ENCODE results near the gene BMP5. TPM values are rescaled to one million over a fixed set of nuclear protein-coding genes. Genes with fewer than 3 reads are reported as not detected.

The BMP5 gene
- total RNA-seq, 2 experiments from 2014 or later, result not detected

GRCh38 chr6:55895972-55896730 lies 20.8 kb upstream of the BMP5 start:
- Mint-ChIP-seq H3K4me3 (no peak overlapping the region), H3K27me3 (no peaks in the 10 kb centered on the region), H3K9me3 (peaks cover 2% of the 10 kb centered on the region), H3K36me3 (no peaks in the 10 kb centered on the region), H3K27ac (no peak overlapping the region), H3K4me1 (no peaks in the 10 kb centered on the region)
- POLR2A ChIA-PET, result no interaction called here
- no peak for ATAC-seq (ENCODE audit: low read depth)
- DNase-seq, result no peak

GRCh38 chr6:55892749-55893357 lies 17.5 kb upstream of the BMP5 start:
- Mint-ChIP-seq H3K4me3 (no peak overlapping the region), H3K27me3 (no peaks in the 10 kb centered on the region), H3K9me3 (peaks cover 2% of the 10 kb centered on the region), H3K27ac (no peak overlapping the region), H3K4me1 (no peaks in the 10 kb centered on the region), H3K36me3 (no peaks in the 10 kb centered on the region)
- POLR2A ChIA-PET, result no interaction called here
- no peak for ATAC-seq (ENCODE audit: low read depth)
- DNase-seq, result no peak

GRCh38 chr6:55888917-55889316 lies 13.5 kb upstream of the BMP5 start:
- H3K4me3 Mint-ChIP-seq, result no peak overlapping the region
- no peak for ATAC-seq (ENCODE audit: low read depth)
- no peaks in the 10 kb centered on the region for H3K9me3 Mint-ChIP-seq
- H3K27me3 Mint-ChIP-seq, result no peaks in the 10 kb centered on the region
- POLR2A ChIA-PET, result no interaction called here
- no peaks in the 10 kb centered on the region for H3K4me1 Mint-ChIP-seq
- no peak overlapping the region for H3K27ac Mint-ChIP-seq
- no peak for DNase-seq
- H3K36me3 Mint-ChIP-seq, result no peaks in the 10 kb centered on the region

- no peak for ATAC-seq (ENCODE audit: low read depth)
- POLR2A ChIA-PET, result no interaction called here
- H3K36me3 Mint-ChIP-seq, result no peaks in the 10 kb centered on the region
- no peaks in the 10 kb centered on the region for H3K9me3 Mint-ChIP-seq
- H3K4me1 Mint-ChIP-seq, result no peaks in the 10 kb centered on the region
- no peak overlapping the region for H3K27ac Mint-ChIP-seq
- DNase-seq, result no peak
- no peak overlapping the region for H3K4me3 Mint-ChIP-seq
- no peaks in the 10 kb centered on the region for H3K27me3 Mint-ChIP-seq
Observed at GRCh38 chr6:55886185-55886836, 10.9 kb upstream of the BMP5 start.

GRCh38 chr6:55882718-55883569 lies 7.6 kb upstream of the BMP5 start:
- no peak overlapping the region for H3K4me3 Mint-ChIP-seq
- no peak overlapping the region for H3K27ac Mint-ChIP-seq
- no peaks in the 10 kb centered on the region for H3K4me1 Mint-ChIP-seq
- H3K9me3 Mint-ChIP-seq, result no peaks in the 10 kb centered on the region
- POLR2A ChIA-PET, result no interaction called here
- H3K36me3 Mint-ChIP-seq, result no peaks in the 10 kb centered on the region
- no peak for DNase-seq
- no peak for ATAC-seq (ENCODE audit: low read depth)
- H3K27me3 Mint-ChIP-seq, result no peaks in the 10 kb centered on the region

GRCh38 chr6:55877283-55877682 lies 1.9 kb upstream of the BMP5 start:
- POLR2A ChIA-PET, result no interaction called here
- Mint-ChIP-seq H3K4me3 (no peak overlapping the region), H3K4me1 (no peaks in the 10 kb centered on the region), H3K27ac (no peak overlapping the region), H3K27me3 (no peaks in the 10 kb centered on the region), H3K9me3 (no peaks in the 10 kb centered on the region), H3K36me3 (no peaks in the 10 kb centered on the region)
- DNase-seq (no peak), ATAC-seq (ENCODE audit: low read depth) (no peak)

GRCh38 chr6:55874316-55874715 lies 1.1 kb downstream of the BMP5 start:
- no peak for ATAC-seq (ENCODE audit: low read depth)
- Mint-ChIP-seq H3K4me3 (no peak overlapping the region), H3K9me3 (no peaks in the 10 kb centered on the region), H3K36me3 (no peaks in the 10 kb centered on the region), H3K4me1 (no peaks in the 10 kb centered on the region), H3K27me3 (no peaks in the 10 kb centered on the region), H3K27ac (no peak overlapping the region)
- POLR2A ChIA-PET, result no interaction called here
- DNase-seq, result no peak

GRCh38 chr6:55872866-55873265 lies 2.5 kb downstream of the BMP5 start:
- Mint-ChIP-seq H3K9me3 (no peaks in the 10 kb centered on the region), H3K4me1 (no peaks in the 10 kb centered on the region), H3K27ac (no peak overlapping the region), H3K27me3 (no peaks in the 10 kb centered on the region), H3K4me3 (no peak overlapping the region), H3K36me3 (no peaks in the 10 kb centered on the region)
- POLR2A ChIA-PET, result no interaction called here
- ATAC-seq (ENCODE audit: low read depth), result no peak
- no peak for DNase-seq

GRCh38 chr6:55870181-55870813 lies 5.1 kb downstream of the BMP5 start:
- Mint-ChIP-seq H3K27ac (no peak overlapping the region), H3K36me3 (no peaks in the 10 kb centered on the region), H3K27me3 (no peaks in the 10 kb centered on the region), H3K4me3 (no peak overlapping the region), H3K4me1 (no peaks in the 10 kb centered on the region), H3K9me3 (no peaks in the 10 kb centered on the region)
- DNase-seq, result no peak
- no peak for ATAC-seq (ENCODE audit: low read depth)
- POLR2A ChIA-PET, result no interaction called here

GRCh38 chr6:55869674-55870073 lies 5.7 kb downstream of the BMP5 start:
- Mint-ChIP-seq H3K27me3 (no peaks in the 10 kb centered on the region), H3K36me3 (no peaks in the 10 kb centered on the region), H3K4me1 (no peaks in the 10 kb centered on the region), H3K9me3 (no peaks in the 10 kb centered on the region), H3K4me3 (no peak overlapping the region), H3K27ac (no peak overlapping the region)
- POLR2A ChIA-PET, result no interaction called here
- DNase-seq (no peak), ATAC-seq (ENCODE audit: low read depth) (no peak)

GRCh38 chr6:55868771-55869479 lies 6.5 kb downstream of the BMP5 start:
- Mint-ChIP-seq H3K27me3 (no peaks in the 10 kb centered on the region), H3K36me3 (no peaks in the 10 kb centered on the region), H3K9me3 (no peaks in the 10 kb centered on the region), H3K4me1 (no peaks in the 10 kb centered on the region), H3K27ac (no peak overlapping the region), H3K4me3 (no peak overlapping the region)
- no peak for DNase-seq
- no peak for ATAC-seq (ENCODE audit: low read depth)
- POLR2A ChIA-PET, result no interaction called here

- no peaks in the 10 kb centered on the region for H3K36me3 Mint-ChIP-seq
- no peaks in the 10 kb centered on the region for H3K4me1 Mint-ChIP-seq
- H3K9me3 Mint-ChIP-seq, result no peaks in the 10 kb centered on the region
- no peak overlapping the region for H3K27ac Mint-ChIP-seq
- POLR2A ChIA-PET, result no interaction called here
- no peak overlapping the region for H3K4me3 Mint-ChIP-seq
- DNase-seq (no peak), ATAC-seq (ENCODE audit: low read depth) (no peak)
- no peaks in the 10 kb centered on the region for H3K27me3 Mint-ChIP-seq
Observed at GRCh38 chr6:55868176-55868575, 7.2 kb downstream of the BMP5 start.

- H3K4me1 Mint-ChIP-seq, result no peaks in the 10 kb centered on the region
- POLR2A ChIA-PET, result no interaction called here
- H3K36me3 Mint-ChIP-seq, result no peaks in the 10 kb centered on the region
- no peak overlapping the region for H3K4me3 Mint-ChIP-seq
- no peaks in the 10 kb centered on the region for H3K27me3 Mint-ChIP-seq
- no peaks in the 10 kb centered on the region for H3K9me3 Mint-ChIP-seq
- DNase-seq (no peak), ATAC-seq (ENCODE audit: low read depth) (no peak)
- H3K27ac Mint-ChIP-seq, result no peak overlapping the region
Observed at GRCh38 chr6:55866128-55866527, 9.3 kb downstream of the BMP5 start.

All from activated naive CD8-positive, alpha-beta T cell treated with anti-CD3 and anti-CD28 coated beads, Interleukin-2, amount 10 ng/mL, durations not matched to agents 7 days and 5 days (primary cell).